CD4-positive, alpha-beta T cell treated with Interleukin-10 for 1 hour (primary cell): ENCODE measurements around the gene CD72.
"Not testable (repeated sequence)": the region's sequence is repeated elsewhere in the genome, so short reads cannot be mapped to it uniquely, and the experiment has no call there.

Source experiments
- DNase-seq: peaks from one replicate; pipeline ENCODE4 v3.0.0-alpha.2; 2020

The CD72 gene

DNA sequence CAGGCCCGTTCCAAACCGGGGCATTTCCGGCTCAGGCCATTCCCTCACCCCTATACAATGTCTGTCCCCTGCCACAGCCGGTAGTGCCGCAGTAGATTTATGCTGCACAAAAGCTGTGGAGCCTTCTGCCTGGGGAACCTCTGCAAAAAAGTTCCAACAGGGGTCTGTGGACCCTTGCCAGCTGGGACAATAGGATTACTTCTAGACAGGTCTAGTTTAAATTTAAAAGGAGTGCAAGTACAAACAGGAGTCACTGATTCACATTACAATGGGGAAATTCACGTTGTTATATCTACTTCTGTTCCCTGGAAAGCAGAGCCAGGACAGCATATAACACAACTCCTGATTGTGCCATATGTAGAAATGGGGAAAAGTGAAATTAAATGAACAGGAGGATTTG, 34.7 kb downstream of the CD72 start:
- not testable (repeated sequence) for DNase-seq

GRCh38 chr9:35579659-35580227, 38.5 kb downstream of the CD72 start:
- DNase-seq, result not testable (repeated sequence)

DNA sequence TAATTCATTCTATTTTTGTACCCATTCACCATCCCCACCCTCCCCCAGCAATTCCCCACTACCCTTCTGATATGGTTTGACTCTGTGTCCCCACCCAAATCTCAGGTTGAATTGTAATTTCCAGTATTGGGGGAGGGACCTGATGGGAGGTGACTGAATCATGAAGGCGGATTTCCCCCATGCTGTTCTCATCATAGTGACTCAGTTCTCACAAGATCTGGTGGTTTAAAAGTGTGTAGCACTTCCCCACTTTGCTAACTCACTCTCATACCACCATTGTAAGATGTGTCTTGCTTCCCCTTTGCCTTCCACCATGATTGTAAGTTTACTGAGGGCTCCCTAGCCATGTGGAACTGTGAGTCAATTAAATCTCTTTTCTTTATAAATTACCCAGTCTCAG, 39.1 kb downstream of the CD72 start:
- no peak for DNase-seq

DNA sequence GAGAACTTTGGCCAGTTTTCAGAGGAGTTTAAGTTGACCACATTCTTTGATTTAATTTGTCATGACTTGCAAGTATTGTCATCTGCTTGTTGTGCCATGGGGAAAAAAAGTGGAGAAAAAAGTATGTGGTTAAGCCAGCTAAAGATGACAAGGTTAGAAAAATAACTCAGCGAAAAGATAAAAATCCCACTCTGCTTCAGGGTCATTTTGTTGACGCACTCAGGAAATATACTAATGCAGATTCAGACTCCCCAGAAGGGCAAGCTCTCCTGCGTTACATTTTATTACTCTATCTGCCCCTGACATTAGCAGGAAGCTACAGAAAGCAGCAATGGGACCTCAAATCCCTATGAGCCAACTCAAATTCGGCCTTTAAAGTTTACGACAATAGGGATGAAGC, 40.7 kb downstream of the CD72 start:
- DNase-seq, result no peak

DNA sequence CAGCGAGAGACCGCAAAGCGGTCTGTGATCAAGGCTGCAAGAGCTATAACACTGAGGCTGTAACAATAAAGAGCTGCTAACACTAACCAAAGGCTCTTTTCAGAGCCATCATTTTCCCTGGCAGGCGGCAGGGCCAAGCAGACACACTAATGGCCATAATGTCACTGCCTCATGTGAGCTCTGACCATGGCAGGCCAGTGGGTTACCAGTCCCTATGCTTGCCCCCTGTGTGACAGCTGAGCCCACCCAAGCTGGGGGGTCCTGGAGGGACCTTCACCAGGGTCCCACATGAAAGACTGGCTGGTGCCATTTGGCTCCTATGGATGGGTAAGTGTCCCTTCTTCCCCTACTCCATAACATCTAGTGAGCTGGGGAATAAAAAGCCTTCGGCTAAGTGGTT, 42.7 kb downstream of the CD72 start:
- no peak for DNase-seq

GRCh38 chr9:35574578-35575122, 43.6 kb downstream of the CD72 start:
- DNase-seq, result no peak

DNA sequence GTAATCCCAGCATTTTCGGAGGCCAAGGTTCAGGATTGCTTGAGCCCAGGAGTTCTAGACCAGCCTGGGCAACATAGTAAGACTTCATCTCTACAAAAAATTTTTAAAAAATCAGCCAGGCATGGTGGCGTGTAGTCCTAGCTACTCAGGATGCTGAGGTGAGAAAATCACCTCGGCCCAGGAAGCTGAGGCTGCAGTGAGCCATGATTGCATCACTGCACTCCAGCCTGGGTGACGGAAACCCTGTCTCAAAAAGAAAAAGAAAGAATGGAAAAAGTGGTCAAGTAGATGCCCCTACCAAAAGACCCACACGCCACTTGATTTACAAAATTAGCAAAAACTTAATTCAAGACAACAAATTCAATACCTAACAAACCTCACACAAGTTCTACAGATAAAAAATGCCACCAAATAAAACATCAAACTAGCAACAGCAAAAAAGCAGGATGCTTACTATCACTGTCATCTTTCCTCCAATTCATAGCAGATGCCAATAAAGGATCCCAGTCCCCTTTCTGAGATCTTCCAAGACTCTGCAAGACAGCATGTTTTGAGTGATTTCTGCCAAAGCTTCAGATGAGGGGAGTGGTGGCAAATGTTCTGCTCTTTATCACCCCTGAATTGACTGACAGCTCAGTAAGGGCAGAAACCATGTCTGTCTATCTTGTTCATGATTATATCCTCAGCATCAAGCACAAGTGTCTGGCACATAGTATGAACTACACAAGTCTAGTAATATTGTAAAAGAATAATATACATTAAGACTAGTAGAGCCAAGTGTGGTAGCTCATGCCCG, 47.3 kb downstream of the CD72 start:
- peak; percentile 12 for DNase-seq

DNA sequence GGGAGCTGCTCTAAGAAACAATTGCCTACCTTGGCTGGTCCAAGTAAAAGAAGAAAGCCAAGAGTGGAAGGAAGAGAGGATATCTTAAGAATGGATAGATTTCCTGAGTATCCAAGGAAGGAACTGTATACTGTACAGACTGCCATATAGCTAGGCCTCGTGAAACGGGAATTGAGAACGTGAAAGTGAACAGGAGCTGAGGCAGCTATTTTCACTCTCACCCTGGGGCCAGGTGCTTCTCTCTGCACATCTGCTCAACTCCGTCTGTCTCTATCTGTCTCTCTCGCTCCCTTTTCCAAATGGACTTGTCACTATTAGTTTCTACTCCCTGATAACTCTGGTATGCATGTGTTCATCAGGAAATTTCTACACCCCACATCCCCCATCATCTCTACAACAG, 49.0 kb downstream of the CD72 start:
- DNase-seq, result no peak

DNA sequence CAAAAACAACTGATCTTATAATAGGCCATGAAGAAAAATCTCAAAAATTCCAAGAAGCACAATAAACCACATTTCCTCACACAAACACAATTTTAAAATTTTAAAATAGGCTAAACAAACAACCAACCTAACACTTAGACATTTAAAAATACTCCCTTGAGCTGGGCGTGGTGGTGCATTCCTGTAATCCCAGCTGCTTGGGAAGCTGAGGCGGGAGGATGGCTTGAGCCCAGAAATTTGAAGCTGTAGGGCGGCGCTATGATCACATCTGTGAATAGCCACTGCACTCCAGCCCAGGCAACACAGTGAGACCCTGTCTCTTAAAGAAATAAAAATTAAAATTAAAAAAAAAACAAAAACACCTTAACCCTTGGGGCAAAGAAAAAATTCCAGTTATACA, 50.0 kb downstream of the CD72 start:
- no peak for DNase-seq

GRCh38 chr9:35566417-35566816, 51.8 kb downstream of the CD72 start:
- DNase-seq, result no peak

- no peak for DNase-seq
Measured at GRCh38 chr9:35564658-35565061, 53.6 kb downstream of the CD72 start.

GRCh38 chr9:35563791-35564197, 54.4 kb downstream of the CD72 start:
- DNase-seq, result no peak

- no peak for DNase-seq
Measured at GRCh38 chr9:35562895-35563780, 55.1 kb downstream of the CD72 start.

- no peak for DNase-seq
Measured at GRCh38 chr9:35561468-35562261, 56.5 kb downstream of the CD72 start.

DNA sequence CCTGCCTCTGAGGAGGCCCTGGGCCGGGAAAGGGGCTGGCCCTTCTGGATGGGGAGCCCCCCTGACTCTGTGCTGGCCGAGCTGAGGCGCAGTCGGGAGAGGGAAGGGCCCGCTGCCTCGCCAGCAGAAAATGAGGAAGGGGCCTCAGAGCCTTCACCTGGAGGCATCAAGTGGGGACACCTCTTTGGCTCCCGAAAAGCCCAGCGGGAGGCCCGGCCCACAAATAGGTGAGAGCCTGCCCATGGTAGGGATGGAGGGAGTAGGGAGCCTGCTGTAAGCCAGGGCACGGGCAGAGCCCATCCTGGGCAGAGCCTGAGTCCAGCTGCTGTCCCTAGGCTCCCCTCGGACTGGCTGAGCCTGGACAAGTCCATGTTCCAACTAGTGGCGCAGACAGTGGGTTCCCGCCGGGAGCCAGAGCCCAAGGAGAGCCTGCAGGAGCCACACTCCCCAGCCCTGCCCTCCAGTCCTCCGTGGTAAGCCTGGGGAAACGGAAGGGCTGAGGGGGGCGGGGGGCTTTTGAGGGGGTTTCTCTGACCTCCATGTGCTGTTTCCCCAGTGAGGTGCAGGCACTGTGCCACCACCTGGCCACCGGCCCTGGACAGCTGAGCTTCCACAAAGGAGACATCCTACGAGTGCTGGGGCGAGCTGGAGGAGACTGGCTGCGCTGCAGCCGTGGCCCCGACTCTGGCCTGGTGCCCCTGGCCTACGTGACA, 57.4 kb downstream of the CD72 start:
- DNase-seq, result no peak
